GM18907 (cell line): ENCODE results near the gene COX7A2L.
"Not testable (repeated sequence)": the region's sequence is repeated elsewhere in the genome, so short reads cannot be mapped to it uniquely, and the experiment has no call there.

Experiments used
- ATAC-seq: cut with Tn5 transposase; IDR thresholded peaks from one replicate; pipeline ENCODE4 v1.9.1; 2021; ENCODE audit warnings: mild to moderate bottlenecking, moderate library complexity; ENCODE audit not compliant: unreplicated experiment

COX7A2L gene

DNA sequence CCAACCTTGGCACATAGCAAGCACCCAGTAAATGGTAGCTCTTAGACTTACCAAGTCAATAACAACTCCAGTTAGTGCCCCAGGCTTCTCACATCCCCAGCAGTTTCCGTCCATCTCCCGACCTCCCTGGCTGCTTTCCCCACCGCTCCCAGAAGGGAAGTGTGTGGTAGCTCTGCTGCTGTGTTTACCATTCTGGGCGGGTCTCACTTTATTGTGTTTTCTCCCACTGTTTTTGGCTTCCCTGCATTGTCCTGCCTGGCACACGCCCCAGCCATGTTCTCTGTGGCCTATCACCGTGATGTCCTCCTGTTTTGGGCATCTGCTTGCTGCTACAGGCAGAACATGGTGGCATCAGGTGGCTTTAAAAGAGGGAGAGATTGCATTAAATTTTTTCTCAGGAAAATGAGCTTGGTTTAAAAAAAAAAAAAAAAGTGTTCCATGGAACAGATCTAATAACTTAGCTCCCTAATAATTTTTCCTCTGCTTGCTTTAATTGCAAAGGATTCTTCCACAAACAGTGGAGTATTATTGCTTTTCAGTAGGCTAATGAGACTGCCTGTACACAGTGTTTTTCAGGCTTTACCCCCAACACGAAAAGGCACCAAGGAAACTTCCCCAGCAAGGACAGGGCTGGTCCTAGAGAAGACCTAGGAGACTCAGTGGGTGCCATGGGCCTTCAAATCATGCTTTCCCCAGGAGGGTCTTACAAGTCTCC lies 8.0 kb upstream of the COX7A2L start:
- no peak for ATAC-seq

DNA sequence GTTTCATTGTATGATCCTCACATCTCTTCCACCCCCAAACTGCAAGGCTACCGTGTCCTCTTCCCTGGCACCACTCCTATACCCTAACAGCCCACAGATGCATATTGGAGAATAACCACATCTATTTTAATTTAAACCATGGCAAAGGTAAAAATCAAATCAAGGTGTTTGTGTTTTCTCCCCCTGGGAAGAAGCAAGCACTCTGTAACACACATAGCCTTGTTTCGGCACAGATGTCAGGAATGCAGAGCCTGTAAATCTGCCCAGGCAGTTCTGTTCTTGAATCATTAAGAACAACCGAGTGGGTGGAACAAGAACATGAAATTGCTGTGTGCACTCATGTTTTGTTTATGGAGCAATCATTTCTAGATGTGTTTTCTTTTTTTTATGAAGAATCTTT lies 6.8 kb upstream of the COX7A2L start:
- no peak for ATAC-seq

DNA sequence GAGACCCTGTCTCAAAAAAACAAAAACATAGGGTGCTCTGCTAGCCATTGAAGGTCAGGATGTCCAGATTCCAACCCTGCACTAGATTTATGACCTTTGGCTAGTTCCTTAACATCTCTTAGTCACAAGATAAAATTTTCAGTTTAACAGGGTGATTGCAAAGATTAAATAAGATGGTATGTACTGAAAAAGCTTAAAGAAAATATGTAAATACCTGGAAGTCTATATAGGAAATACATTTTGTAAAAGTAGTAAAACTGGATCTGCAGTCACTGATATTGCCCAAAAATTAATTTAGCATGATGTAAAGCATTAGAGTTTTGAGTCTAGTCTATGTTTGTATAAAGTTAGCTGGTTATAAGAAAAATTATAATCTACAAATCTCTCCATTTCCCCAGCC lies 5.4 kb upstream of the COX7A2L start:
- ATAC-seq, result no peak

DNA sequence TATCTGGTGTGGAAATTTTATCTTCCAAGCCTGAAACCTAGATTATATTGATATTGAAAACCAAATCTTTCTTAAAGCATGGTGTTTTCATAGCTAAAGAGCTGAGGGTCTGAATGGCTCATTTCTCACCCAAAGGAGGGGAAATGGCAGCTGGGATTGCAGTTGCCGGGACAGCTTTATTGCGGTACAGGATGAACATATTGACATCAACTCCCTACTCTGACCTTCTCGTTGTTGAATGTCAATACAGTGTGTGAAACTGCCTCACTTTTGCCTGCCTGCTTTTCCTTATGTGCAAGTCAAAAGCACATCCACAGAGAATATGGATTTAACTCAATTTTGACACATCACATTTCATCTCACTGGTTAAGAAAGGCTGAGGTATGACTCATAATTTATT lies 3.6 kb upstream of the COX7A2L start:
- no peak for ATAC-seq

DNA sequence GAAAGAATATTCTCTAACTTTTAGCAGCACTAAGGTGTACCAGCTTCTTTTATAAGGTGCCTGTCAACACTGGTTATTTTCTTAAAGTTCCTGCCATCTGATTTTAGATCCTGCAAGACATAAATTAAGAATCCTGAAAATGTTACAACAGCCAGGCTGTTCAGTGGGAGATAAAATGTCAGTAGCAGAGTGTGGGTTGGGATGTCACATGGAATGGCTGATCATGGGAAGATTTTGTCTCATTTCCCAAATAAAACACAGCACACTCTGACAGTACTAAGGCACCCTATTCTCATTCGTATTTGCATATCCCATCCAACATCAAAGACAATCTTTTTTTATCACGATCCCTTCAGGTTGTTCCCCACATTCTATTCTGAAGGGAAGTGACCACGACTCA lies 2.4 kb upstream of the COX7A2L start:
- no peak for ATAC-seq

DNA sequence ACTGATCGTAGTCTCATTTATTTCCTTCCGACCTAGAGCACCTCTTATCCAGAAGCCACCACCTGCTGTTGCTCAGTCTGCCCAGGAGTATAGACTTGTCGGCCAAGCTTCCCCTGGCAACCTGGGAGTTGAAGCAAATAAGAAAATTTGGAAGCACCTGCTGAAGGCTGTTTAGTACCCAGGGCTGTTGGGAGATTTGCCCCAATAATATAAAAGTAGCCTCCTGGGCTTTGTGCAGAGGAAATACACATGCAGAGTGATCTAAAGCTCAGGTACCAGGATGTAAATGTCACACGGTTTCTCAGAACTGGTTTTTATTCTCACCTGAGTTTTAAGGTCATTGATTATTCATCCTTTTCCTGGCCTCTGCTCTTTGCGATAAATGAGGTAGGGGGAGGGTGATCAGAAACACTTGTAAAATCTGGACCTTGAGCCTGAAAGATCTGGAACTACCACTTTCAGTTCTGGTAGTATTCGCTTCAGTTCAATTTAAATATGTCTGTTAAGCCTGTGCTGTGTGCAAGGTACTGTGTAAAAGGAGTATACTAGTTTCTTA lies 789 bp upstream of the COX7A2L start:
- no peak for ATAC-seq

DNA sequence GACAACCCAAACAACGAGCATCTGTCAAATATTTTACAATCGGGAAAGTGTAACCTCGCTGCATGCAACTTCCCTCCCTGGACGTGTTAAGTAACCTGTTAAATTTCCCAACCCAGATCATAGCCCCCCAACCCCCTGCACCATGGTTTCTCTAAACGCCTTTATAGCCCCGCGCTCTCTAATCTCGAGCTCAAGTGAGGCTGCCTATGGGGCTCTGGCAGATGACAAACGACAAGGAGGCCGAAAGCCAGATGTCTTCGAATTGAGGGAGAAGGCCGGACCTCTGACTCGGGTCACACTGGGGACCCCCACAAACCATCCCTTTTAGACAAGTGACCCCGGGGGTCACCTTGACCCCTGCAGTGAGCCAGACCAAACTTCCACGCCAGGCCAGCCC lies 526 bp downstream of the COX7A2L start:
- ATAC-seq, result no peak

DNA sequence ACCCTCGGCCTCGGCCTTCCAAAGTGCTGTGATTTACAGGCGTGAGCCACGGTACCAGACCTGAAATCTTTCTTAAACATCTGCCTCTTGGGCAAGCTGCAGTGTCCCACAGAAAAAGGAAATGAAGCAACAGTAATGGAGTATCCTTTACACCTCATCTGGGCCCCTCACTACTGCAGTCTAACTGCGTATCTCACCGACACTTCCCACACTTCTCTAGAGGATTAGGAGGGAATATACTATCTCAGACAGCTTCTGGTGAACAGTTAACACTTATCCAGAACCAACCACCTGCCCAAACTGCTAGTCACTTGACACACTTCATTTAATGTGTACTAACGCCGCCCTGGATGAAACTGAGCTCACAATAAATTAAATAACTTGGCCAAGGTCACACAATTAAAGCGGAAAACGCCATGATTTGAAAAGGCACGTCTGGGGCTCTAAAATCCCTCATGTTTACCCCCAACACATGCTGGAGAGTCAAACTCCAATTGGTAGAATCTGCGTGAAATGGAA lies 993 bp downstream of the COX7A2L start:
- ATAC-seq, result no peak

DNA sequence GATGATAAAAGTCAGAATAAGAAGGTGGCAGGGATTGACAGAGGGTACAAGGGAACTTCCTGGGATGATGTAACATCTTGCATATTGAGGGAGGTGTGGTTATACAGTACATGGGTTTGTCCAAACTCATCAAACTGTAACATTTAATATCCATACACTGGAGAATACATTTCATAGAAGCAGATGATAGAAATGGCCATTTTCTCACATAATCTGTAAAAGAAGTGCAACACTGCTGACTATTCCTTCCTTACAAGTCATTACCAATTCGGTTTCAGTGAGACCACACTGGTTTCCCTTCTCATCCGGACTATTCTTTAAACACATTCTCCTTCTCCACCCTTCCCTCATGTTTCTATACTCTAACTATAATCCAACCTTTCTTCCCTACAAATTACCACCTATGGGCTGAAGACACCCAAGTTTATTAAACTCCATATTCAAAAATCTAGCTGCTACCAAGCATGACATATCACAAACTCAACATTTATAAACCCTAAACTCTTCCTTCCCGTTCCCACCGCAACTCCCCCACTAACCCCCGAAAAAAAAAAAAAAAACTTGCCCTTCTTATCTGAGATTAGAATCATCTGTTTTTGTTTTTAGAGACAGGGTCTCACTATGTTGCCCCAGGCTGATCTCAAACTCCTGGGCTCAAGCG lies 1.6 kb downstream of the COX7A2L start:
- no peak for ATAC-seq

DNA sequence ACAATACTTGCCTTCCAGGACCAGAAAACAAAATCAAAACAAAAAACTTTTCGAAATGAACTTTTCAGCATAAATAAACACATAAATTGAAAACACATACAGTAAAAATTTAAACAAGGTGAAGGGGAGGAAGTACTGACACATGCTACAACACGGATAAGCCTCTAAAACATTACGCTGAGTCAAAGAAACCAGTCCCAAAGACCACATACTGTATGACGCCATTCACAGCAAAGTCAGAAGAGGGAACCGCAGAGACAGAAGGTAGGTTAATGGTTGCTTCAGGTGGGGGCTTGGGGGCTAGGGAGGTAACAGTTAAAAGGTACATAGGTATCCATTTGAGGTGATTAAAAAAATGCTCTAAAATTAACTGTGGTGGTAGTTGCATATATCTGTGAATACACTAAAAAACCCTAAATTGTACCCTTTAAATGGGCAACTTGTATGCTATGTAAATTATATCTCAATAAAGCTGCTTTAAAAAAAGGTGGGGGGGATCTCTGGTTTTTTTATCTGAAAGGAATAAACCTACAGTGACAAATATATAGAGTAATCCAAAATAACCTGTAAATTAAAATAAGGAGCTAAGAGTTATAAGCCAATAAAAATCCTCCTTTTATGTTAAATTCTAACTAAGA lies 7.1 kb downstream of the COX7A2L start:
- no peak for ATAC-seq

DNA sequence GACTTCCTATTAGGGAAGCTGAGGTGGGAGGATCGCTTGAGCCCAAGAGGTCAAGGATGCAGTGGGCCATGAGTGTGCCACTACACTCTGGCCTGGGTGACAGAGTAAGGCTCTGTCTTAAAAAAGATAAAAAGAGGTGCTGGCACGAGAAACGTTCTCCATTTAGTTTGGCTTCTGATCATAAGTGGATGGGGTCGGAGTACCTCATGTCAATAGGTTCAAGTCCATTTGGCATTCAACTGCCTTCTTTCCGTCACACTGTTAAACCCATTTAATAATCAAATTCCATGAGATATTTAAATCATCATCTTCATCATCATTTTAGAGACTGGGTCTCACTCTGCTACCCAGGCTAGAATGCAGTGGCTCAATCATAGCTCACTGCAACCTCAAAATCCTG lies 9.2 kb downstream of the COX7A2L start:
- ATAC-seq, result no peak

DNA sequence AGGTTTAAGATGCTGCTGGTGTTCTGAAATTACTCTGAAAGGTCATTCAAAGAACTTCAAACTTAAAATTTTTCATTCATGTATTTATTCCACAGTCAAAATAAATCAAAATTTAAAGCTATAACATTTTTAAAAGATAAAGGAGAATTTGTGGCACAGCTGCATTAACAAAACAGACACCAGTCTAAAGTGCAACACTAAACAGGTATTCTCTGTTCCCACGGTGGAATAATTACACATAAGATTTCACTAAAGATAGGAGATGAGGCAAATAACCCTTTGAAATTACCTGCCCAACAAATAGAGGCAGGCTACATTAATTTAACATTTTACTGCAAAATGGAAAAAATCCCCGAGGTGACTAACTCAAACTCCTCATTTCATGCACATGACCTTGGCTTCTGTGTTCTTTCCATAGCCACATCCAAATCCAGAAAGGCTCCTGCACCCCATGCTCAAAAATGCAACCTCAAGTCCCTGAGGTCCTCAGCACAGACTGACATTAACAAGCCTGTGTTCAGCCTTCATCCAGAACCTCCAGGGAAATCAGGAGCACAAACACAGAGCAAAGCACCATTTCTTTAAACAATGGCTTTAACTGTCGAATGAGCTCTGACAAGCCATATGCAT lies 10.5 kb downstream of the COX7A2L start:
- ATAC-seq, result no peak

DNA sequence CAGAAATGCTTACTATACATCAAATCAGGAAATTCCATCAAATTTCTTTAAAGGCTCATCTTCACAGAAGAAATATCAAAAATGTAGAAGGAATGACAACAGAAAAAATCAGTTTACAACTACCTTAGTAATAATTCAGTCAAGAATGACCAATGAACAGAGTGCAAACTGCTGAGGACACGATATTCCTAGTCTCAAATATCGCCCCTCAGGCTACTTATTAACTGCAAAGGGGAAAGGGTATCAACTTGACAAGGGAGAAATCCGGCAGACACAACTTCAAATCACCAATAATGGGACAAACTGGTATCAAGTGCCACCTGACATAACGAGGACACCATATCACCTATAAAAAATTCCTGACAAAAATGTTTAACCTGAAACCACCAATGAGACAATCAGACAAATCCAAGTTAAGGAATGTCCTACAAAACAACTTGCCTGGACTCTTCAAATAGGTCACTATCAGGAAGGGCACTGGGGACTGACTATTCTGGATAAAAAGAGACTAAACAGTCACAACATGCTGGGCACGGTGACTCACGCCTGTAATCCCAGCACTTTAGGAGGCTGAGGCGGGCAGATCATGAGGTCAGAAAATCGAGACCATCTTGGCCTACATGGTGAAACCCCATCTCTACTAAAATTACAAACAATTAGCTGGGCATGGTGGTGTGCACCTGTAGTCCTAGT lies 12.8 kb downstream of the COX7A2L start:
- ATAC-seq, result no peak

DNA sequence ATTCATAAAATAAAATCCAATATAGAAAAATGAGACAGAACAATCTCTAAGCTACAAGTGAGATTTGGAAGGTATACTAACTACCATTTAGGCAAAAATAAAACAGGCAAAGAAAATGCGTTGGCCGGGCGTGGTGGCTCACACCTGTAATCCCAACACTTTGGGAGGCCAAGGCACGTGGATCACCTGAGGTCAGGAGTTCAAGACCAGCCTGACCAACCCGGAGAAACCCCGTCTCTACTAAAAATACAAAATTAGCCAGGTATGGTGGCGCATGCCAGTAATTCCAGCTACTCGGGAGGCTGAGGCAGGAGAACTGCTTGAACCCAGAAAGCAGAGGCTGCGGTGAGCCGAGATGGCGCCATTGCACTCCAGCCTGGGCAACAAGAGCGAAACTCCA lies 13.5 kb downstream of the COX7A2L start:
- ATAC-seq, result not testable (repeated sequence)

DNA sequence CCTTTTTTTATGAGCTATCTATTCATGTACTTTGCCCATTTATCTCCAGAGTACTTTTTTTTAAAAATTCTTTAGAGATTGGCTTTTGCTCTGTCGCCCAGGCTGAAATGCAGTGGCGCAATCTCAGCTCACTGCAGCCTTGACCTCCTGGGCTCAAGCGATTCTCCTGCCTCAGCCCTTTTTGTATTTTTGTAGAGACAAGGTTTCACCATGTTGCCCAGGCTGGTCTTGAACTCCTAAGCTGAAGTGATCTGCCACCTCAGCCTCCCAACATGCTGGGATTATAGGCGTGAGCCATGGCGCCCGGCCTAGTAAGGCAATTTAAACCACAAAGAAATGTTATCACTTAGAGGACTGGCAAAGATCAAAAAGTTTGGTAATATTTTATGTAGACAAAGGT lies 14.2 kb downstream of the COX7A2L start:
- not testable (repeated sequence) for ATAC-seq

DNA sequence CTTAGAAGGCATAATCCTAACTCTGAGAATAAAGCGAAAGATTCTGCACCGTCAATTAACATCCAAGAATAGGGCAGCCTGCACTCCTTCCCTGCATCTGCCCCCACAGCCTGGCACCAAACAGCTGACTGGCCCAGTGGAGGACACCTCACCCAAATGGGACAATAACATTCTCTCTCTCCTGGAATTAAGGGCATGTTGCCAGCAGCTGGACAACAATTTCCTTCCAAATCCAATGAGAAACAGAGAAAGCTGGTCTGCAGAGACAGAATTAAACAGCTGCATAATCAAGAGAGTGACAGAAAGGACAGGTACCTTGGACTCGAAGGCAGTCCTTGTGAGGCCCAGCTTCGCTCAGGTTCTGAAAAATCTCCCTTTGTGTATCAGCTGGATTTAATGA lies 15.0 kb downstream of the COX7A2L start:
- ATAC-seq, result no peak

DNA sequence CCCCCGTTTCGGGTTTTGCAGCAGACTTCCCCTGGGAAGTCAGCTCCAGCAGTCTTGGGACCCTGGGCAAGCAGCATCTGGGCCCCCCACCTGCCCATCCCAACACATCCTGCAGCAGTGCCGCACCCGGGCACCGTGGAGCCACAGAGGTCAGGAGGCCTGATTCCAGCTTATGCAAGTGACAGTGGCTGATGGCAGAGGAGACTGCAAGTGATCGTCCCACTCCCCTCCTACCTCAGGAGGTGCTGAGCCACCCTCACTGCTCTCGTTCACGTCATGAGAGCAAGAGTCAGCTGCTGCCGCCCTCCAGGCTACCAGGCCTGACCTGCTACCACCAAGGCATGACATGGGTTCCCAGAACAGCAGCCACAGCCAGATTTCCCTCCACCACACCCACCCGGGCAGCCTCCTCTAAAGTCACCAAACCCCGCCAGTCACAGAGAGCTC lies 18.2 kb downstream of the COX7A2L start:
- peak; percentile 18 for ATAC-seq

DNA sequence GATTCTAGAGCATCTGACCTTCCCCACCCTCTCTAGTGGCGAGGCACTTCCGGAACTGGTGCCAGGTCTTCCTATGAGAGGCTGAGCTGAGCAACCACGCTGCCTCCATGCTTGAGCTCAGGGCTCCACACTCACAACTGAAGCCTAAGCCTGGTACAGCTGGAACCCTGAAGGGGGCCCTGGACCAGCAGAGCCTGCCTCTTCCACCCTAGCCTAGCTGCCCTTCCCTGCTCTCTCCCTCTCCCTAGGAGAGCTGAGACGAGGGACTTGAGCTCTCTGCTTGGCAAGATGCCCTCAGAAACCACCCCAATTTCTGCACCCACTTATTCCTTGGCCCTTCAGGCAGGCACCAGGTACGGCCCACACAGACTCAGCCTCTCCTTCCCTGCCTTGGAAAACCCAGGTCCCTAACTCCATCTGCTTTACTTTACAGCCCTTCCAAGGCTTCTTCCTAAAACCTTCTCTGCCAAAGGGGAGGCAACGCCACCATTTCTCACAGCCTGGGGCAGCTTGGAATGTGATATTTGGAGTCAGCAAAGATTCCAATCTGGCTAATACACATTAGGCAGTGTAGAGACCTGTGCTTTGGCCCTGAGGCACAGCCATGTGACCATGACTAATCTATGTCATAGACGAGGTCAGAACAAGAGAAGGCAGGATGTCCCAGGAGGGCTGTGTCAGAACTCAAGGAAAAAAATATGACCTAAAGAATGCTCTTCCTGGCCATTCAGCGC lies 18.8 kb downstream of the COX7A2L start:
- peak; percentile 66 for ATAC-seq

DNA sequence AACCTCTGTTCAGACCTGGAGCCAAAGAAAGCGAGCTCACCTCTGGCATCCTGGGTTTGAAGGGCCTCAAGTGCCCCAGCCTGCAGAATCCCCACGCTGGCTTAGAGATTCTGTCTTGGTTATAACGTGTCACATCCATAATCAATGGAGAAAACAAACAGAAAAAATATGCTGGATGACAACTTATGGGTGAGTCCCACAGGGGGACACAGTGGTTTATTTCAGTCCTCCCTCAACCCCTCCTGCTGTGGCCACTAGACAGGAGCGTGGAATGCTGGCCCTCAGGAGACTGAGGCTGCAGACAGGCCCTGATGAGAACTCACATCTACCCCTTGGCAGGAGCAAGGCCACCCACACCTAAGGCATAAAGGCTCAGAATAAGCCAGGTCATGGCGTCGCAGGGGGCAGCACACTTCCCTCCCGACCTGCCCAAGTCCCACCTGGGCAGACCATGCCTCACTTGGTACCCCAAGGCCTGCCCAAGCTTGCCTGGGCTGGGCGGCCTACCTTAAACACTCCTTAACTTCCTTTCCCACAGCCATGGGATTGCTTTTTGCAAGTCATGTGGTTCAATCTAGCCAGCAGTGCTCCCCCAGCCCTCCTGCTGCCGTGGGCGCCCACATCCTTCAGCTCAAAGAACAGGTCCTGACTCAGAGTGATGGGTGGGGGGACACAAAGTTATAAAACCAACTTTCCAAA lies 19.9 kb downstream of the COX7A2L start:
- no peak for ATAC-seq
